HG02678 (cell line): Measurements from ENCODE around the gene HOXA5.

Experiments
- ATAC-seq: cut with Tn5 transposase; IDR thresholded peaks from one replicate; pipeline ENCODE4 v1.9.1; 2021; ENCODE audit warnings: mild to moderate bottlenecking, moderate library complexity; ENCODE audit not compliant: unreplicated experiment

Gene HOXA5

DNA sequence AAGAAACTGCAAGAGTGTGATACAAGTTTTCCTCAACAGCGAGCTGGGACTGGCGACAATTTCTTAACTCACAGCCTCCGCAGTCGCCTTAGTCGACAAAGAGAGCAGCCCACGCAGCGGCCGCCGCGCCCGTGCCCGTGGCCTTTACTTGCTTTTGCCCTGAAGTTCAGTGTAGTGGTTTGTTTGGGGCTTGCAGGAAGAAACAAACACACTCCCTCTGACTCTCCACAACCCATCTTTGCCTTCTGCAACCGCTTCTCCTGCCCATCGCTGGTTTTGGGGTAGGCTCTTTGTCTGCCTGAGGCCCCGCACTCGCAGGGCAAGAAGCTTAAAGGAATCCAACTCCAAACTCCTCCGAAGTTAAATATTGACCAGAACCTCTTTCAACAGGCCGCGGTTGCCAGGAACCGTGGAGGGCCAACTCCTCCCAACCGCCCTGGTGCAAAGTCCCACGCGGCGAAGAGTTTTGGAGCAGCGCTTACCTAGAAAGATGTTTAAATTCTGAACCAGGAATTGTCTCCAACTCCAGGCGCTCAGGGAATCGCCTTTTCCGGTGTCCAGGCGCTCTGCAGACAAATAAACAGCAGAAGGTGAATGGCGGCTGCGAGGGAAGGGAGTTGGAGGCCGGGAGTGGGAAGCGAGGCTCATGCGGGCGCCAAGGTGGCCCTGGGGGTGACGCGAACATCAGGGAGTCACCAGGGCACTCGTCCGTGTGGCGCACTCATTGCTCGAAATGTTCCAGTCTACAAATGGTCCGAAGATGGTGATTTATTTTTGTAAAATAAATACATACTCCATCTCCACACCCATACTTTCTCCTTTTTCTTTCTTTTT lies 21.2 kb downstream of the HOXA5 start:
- ATAC-seq: no peak

GRCh38 chr7:27121684-27122076 lies 21.8 kb downstream of the HOXA5 start:
- no peak for ATAC-seq

DNA sequence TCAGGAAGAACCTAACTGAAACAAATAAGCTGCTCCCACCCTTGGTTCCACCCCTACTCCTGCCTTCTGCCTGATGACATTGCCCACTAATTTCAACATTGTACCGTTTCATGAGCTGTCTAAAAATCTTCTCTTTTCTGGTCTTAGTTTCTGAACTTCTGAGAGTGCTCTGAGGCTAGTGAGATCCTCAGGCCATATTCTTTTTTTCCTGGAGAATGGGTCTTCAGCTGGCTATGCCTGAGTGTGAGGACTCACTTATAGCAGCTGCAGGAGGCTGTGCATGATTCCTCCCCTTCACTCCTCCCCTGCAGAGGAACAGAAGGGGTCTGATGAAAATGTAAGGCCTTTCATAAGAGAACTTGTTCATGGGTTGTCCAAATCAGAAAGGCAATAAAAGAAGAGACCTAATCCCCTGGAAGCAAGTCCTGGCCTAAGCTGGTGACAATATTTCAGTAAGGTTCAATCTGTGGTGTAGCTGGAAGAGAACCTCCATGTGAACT lies 24.0 kb downstream of the HOXA5 start:
- ATAC-seq: no peak

DNA sequence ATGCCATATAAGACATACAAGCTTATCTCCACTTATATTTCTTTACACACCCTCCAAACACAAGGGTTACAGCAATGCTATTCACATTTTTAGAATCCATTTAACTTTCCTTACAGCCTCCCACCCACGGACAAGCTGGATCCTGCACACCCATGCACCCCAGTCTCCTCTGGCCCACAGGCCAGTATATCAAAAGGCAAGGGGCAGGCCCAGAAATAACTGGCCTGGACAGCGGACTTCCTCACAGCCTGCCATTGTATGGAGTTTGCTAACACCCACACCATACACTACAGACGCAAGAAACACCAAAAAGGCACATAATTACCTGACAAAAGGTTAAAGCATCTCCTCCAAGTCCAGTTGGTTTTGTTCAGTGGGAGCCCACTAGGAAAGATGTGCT lies 24.9 kb downstream of the HOXA5 start:
- no peak for ATAC-seq

- no peak for ATAC-seq
Observed at GRCh38 chr7:27117887-27118491, 25.5 kb downstream of the HOXA5 start.

DNA sequence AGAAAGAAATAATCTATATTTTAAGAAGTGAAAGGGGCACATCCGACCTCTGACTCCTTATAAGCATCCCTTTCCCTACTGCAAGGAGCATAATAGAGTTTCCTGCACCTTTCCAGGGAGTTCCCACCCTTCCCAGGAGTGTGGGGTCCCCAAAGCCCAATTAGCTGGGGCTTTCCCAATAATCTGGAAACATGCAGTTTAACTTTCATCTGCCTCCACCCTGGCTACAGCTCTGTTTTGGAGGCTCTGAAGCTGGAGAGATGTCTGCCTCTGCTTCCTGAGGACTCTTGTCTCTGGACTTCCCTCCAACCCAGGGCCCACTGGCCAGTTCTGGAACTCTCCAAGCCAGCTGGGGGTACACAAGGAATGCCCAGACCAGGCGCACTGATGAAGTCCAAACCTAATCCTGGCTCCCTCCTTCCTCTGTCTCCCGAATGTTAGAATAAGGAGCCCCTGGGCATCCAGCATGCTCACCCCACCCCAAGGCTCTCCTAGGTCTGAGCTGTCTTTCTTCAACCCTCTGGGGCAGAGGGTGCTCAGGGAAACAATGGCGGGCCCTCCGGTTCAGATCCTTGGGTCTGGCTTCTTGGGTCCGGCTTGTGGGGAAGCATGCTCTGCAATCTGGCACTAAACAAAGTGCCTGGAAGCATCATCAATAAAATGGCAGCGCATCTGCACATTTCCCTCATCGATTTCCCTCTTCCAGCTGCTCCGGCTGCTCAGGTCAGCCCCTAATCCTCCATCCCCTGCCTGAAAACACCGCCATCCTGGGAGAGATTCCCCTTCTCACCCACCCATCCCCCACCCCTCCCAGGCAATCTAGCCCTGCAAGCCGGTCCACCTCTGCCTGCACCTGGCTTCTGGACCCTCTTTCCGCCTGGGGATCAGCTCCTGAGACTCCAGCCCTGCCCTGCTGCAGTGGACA lies 26.3 kb downstream of the HOXA5 start:
- ATAC-seq: no peak

GRCh38 chr7:27116031-27116961 lies 27.2 kb downstream of the HOXA5 start:
- ATAC-seq: no peak

DNA sequence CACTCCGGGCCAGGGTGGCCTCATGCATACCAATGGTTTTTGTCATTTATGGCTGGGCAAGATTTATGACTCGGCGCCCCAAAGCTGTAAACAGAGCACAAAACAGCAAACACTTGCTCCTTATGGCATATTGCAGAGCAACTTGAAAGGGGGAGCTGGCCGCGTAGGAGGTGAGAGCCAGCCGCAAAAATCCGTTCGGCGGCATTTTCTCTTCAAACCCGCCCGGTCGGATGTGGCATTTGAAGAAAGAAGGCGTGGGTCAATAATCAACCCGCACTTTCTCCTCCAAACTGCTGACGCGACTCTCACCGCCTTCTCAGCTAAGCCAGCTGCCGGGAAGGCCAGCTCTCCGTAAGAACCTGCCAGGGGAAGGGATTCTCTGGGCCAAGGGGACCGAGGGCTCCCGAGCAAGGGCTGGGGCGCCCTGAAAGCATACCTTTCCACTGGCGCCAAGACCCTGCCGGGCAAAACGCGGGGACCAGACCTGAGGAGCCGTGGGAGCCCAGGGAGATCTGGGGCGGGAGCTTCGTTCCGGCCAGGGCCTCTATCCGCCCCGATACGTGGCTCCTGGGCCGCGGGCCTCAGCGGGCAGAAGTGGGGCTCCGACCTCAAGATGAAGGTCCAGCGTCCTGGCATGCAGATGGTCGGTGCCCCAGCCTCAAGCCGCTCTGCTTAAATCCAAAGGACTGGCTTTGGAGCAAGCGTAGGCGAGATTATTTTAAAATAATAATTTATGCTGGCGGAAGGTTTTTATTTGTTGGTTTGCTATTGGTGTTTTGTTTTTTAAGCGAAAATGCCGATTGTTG lies 28.1 kb downstream of the HOXA5 start:
- ATAC-seq: no peak

GRCh38 chr7:27114881-27115220 lies 28.6 kb downstream of the HOXA5 start:
- ATAC-seq: no peak

- no peak for ATAC-seq
Observed at GRCh38 chr7:27113991-27114769, 29.3 kb downstream of the HOXA5 start.

GRCh38 chr7:27112955-27113949 lies 30.2 kb downstream of the HOXA5 start:
- ATAC-seq: no peak

- no peak for ATAC-seq
Observed at GRCh38 chr7:27112361-27112760, 31.1 kb downstream of the HOXA5 start.

DNA sequence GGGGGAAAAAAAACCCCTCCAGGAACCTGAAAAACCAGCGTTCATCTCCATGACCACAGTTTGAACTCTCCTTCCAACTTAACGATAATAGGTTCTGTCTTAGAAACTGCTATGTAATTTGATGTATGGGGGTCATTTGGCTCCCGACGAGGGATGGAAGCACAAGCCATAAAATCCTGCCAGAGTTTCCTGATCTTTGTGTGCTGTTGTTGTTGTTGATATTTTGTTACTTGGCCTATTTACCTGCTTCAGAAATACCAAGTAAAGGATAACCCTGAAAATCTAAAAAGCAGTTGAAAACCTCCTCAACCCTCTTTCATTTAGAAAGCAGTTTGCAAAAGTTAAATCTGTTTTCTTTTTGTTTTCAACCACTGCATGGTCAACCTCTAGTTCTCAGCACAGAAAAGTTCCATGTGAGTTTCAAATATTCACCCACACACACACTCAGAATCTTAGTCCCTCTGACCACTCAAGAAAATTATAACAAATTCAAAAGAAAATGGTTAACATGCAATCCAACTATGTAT lies 31.7 kb downstream of the HOXA5 start:
- no peak for ATAC-seq

GRCh38 chr7:27111042-27111750 lies 32.3 kb downstream of the HOXA5 start:
- ATAC-seq: no peak

- ATAC-seq: no peak
Observed at GRCh38 chr7:27110186-27111031, 33.1 kb downstream of the HOXA5 start.
